GM21381 (cell line): Measurements from ENCODE around the gene ADRA2C.

Source experiments
- ATAC-seq: cut with Tn5 transposase; IDR thresholded peaks from one replicate; pipeline ENCODE4 v1.9.1; 2021; ENCODE audit warnings: mild to moderate bottlenecking, moderate library complexity; ENCODE audit not compliant: unreplicated experiment

ADRA2C gene

GRCh38 chr4:3766036-3766784, at the start of gene ADRA2C:
TSS of gene ADRA2C (plus strand) at chr4:3766385. CDS start at chr4:3766607, 222 bp downstream.
- no peak for ATAC-seq

- ATAC-seq, result no peak
Observed at GRCh38 chr4:3716631-3717235, 49.5 kb upstream of the ADRA2C start.

GRCh38 chr4:3717241-3717640, 48.9 kb upstream of the ADRA2C start:
- no peak for ATAC-seq

- no peak for ATAC-seq
Observed at GRCh38 chr4:3718462-3718861, 47.7 kb upstream of the ADRA2C start.

GRCh38 chr4:3719191-3719590, 47.0 kb upstream of the ADRA2C start:
- ATAC-seq, result no peak

GRCh38 chr4:3719836-3720235, 46.3 kb upstream of the ADRA2C start:
- no peak for ATAC-seq

- ATAC-seq, result no peak
Observed at GRCh38 chr4:3720466-3720865, 45.7 kb upstream of the ADRA2C start.

GRCh38 chr4:3721186-3721585, 45.0 kb upstream of the ADRA2C start:
- ATAC-seq, result no peak

GRCh38 chr4:3721627-3722026, 44.6 kb upstream of the ADRA2C start:
- no peak for ATAC-seq

- ATAC-seq, result no peak
Observed at GRCh38 chr4:3722446-3723231, 43.5 kb upstream of the ADRA2C start.

- ATAC-seq, result no peak
Observed at GRCh38 chr4:3723232-3723642, 42.9 kb upstream of the ADRA2C start.

GRCh38 chr4:3724319-3725231, 41.6 kb upstream of the ADRA2C start:
- ATAC-seq, result no peak

GRCh38 chr4:3725936-3726870, 40.0 kb upstream of the ADRA2C start:
- no peak for ATAC-seq

- no peak for ATAC-seq
Observed at GRCh38 chr4:3727847-3728469, 38.2 kb upstream of the ADRA2C start.

GRCh38 chr4:3729188-3729881, 36.9 kb upstream of the ADRA2C start:
- ATAC-seq, result no peak

- no peak for ATAC-seq
Observed at GRCh38 chr4:3729882-3730226, 36.3 kb upstream of the ADRA2C start.

- ATAC-seq, result no peak
Observed at GRCh38 chr4:3730422-3731190, 35.6 kb upstream of the ADRA2C start.
